GM12878 (cell line): ENCODE data around the gene HEXB. TPM values are rescaled to one million over a fixed set of nuclear protein-coding genes. Genes with fewer than 3 reads are reported as not detected.
A peak's percentile ranks its signal among the peaks of the same experiment; 100 is the strongest.

Experiments used
- CBFB ChIP-seq: IDR thresholded peaks from 2 replicates; pipeline ENCODE4 v1.6.1; 2016; ENCODE audit warnings: antibody characterized with exemption, low read depth
- CEBPB ChIP-seq, 2 experiments: fragments of 150-350 bp in 1 of 2; IDR thresholded peaks; 2 replicates each; pipeline ENCODE4 v1.6.1; 2012 to 2014; ENCODE audit warnings: low read depth in 2 of 2, low read length in 2 of 2, borderline replicate concordance in 1 of 2, inconsistent platforms in 1 of 2
- CREM ChIP-seq: IDR thresholded peaks from 2 replicates; pipeline ENCODE4 v1.6.1; 2014; ENCODE audit warnings: antibody characterized with exemption, low read depth
- EP300 ChIP-seq, 2 experiments: fragments of 150-350 bp in 1 of 2; IDR thresholded peaks; 2 replicates each; pipeline ENCODE4 v1.6.1; 2011 to 2012; ENCODE audit warnings: low read depth in 2 of 2, low read length in 2 of 2, borderline replicate concordance in 1 of 2, improper control_type of control experiment in 1 of 2, inconsistent platforms in 1 of 2; ENCODE audit not compliant: control insufficient read depth in 1 of 2
- FOXM1 ChIP-seq: IDR thresholded peaks from 2 replicates; pipeline ENCODE4 v1.6.1; 2012; ENCODE audit warnings: low read depth, mild to moderate bottlenecking, inconsistent platforms, low read length, moderate library complexity
- GABPA ChIP-seq: IDR thresholded peaks from 2 replicates; pipeline ENCODE4 v1.6.1; 2014; ENCODE audit warnings: antibody characterized with exemption, low read depth, mild to moderate bottlenecking, inconsistent platforms
- IRF4 ChIP-seq: IDR thresholded peaks from 2 replicates; pipeline ENCODE4 v1.6.1; 2011; ENCODE audit warnings: low read depth, low read length
- KAT2A ChIP-seq: conservative IDR thresholded peaks from 2 replicates; pipeline ENCODE4 v1.6.1; 2011; ENCODE audit warnings: low read depth, low read length; ENCODE audit not compliant: control insufficient read depth
- KLF5 ChIP-seq: fragments of 450-650 bp; IDR thresholded peaks from 2 replicates; pipeline ENCODE4 v1.6.1; 2014; ENCODE audit warnings: mild to moderate bottlenecking; ENCODE audit not compliant: partially characterized antibody
- MEF2B ChIP-seq: fragments of 450-650 bp; IDR thresholded peaks from 2 replicates; pipeline ENCODE4 v1.6.1; 2018; ENCODE audit warnings: mild to moderate bottlenecking, moderate library complexity; ENCODE audit not compliant: partially characterized antibody, poor library complexity, severe bottlenecking
- MXI1 ChIP-seq: fragments of 150-350 bp; IDR thresholded peaks from 2 replicates; pipeline ENCODE4 v1.6.1; 2011; ENCODE audit warnings: low read depth, mild to moderate bottlenecking, inconsistent platforms, low read length, improper control_type of control experiment
- PAX5 ChIP-seq: IDR thresholded peaks from 2 replicates; pipeline ENCODE4 v1.6.1; 2011; ENCODE audit warnings: low read depth, low read length, borderline replicate concordance
- RB1 ChIP-seq: fragments of 450-650 bp; formaldehyde crosslinking; IDR thresholded peaks from 2 replicates; pipeline ENCODE4 v1.6.1; 2017; ENCODE audit warnings: mild to moderate bottlenecking, borderline replicate concordance
- RELB ChIP-seq: fragments of 450-650 bp; IDR thresholded peaks from 2 replicates; pipeline ENCODE4 v1.6.1; 2017; ENCODE audit warnings: low read depth, mild to moderate bottlenecking, moderate library complexity
- RUNX3 ChIP-seq: IDR thresholded peaks from 2 replicates; pipeline ENCODE4 v1.6.1; 2012; ENCODE audit warnings: low read length, inconsistent platforms
- SMAD1 ChIP-seq: fragments of 450-650 bp; IDR thresholded peaks from 2 replicates; pipeline ENCODE4 v1.6.1; 2018; ENCODE audit warnings: mild to moderate bottlenecking, low read depth; ENCODE audit not compliant: partially characterized antibody
- ZBTB4 ChIP-seq: fragments of 450-650 bp; formaldehyde crosslinking; IDR thresholded peaks from 2 replicates; pipeline ENCODE4 v1.4.0; 2022; ENCODE audit warnings: mild to moderate bottlenecking, moderate library complexity
- ZNF207 ChIP-seq: fragments of 450-650 bp; IDR thresholded peaks from 2 replicates; pipeline ENCODE4 v1.6.1; 2014; ENCODE audit warnings: antibody characterized with exemption, mild to moderate bottlenecking, borderline replicate concordance
- ZNF622 ChIP-seq: fragments of 450-650 bp; IDR thresholded peaks from 2 replicates; pipeline ENCODE4 v1.6.1; 2017; ENCODE audit warnings: mild to moderate bottlenecking, inconsistent platforms
- ZNF687 ChIP-seq: fragments of 450-650 bp; IDR thresholded peaks from 2 replicates; pipeline ENCODE4 v1.6.1; 2017; ENCODE audit warnings: mild to moderate bottlenecking, moderate library complexity
- polyA plus RNA-seq, 11 experiments: library from polyadenylated mRNA; depleted of rRNA in 4 of 11; unstranded in 6 of 11; stranded (reverse) in 5 of 11; fragments of >200 nt; fragmentation: Nextera tagmentation in 4 of 11; fragmentation: Illumina TruSeq in 1 of 11; extraction: Ambion mirVana in 4 of 11; extraction: Trizol in 1 of 11; gene quantifications; 1 replicate in 1 of 11; 2 replicates in 10 of 11; pipeline versions ENCODE4 v1.2.1 to v1.2.3, GENCODE V29; 2011 to 2016; ENCODE audit warnings: inconsistent platforms in 2 of 11, missing spikeins in 2 of 11, low read depth in 1 of 11
- total RNA-seq, 4 experiments: library from RNA; depleted of rRNA in 3 of 4; stranded (reverse); fragments of >200 nt in 3 of 4; fragmentation: Illumina TruSeq in 1 of 4; extraction: Trizol in 1 of 4; gene quantifications; 2 replicates each; pipeline versions ENCODE4 v1.2.1 to v1.2.3, GENCODE V29; 2013 to 2021

HEXB gene
- total and polyA plus RNA-seq, 10 of the 15 experiments (the other 5 are each of a cell fraction or from before 2014, with no cell fraction given) = 13.5 to 76.0 (median 42.6) TPM

- TF ChIP-seq ZNF687 (no peak), RELB (peak; percentile 25; the same call in 1 of the 2 replicates), RB1 (no peak), MEF2B (peak; percentile 89), ZNF207 (no peak), GABPA (0 out of 2 replicates have a peak, but pooled peaks have one; percentile 28), MXI1 (peak; percentile 24; the same call in 1 of the 2 replicates), EP300 (IDR thresholded peaks at IDR 0.05; ENCODE audit: borderline replicate concordance in 1 of 2, control insufficient read depth in 1 of 2, low read depth in 2 of 2, low read length in 2 of 2) (0 out of 4 replicates have a peak, but pooled peaks have one; percentile 11 to 22), CBFB (no peak), CREM (peak; percentile 33; the same call in 1 of the 2 replicates), KLF5 (no peak), SMAD1 (no peak), KAT2A (no peak), ZBTB4 (CRISPR knock-in tag) (no peak), CEBPB (IDR thresholded peaks at IDR 0.05; ENCODE audit: borderline replicate concordance in 1 of 2, low read depth in 2 of 2, low read length in 2 of 2) (peak in 1 of 2 experiments; percentile 63; a peak in 1 of 4 replicates), FOXM1 (peak; percentile 72; the same call in 1 of the 2 replicates), RUNX3 (peak; percentile 87), PAX5 (peak; percentile 40; the same call in 1 of the 2 replicates), IRF4 (peak; percentile 41; the same call in 1 of the 2 replicates), ZNF622 (no peak)
Observed at GRCh38 chr5:74638970-74639806, 45.8 kb upstream of the HEXB start (continued).
